ENCODE data around the gene MAB21L3.

DNA sequence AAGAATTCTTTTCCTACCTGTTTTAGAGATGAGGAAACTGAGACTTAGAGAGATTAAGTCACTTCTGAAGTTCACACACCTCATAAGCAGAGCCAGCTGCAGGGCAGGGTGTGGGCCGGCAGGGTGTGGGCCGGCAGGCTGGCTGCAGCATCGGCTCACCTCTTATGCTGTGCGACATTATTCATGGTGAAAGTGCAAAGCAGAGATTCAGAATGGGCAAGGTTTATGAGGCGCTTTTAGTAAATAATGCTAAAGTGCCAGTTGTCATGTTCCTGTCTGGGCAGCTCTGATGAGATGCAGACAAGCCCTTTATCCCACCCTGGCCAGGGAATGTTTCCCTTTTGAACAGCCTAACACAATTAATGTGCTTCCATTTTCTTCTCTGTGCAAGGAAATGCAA, 14.6 kb downstream of the MAB21L3 start:
- TF ChIP-seq NFRKB (IDR thresholded peaks at IDR 0.05) (no peak), LEF1 (IDR thresholded peaks at IDR 0.05; ENCODE audit: borderline replicate concordance) (no peak), CTBP1 (IDR thresholded peaks at IDR 0.05; ENCODE audit: borderline replicate concordance) (no peak), FOXM1 (IDR thresholded peaks at IDR 0.05; ENCODE audit: borderline replicate concordance) (no peak), SUZ12 (IDR thresholded peaks at IDR 0.05) (no peak), FOXA1 (IDR thresholded peaks at IDR 0.05) (no peak), ZNF384 (IDR thresholded peaks at IDR 0.05) (no peak), ELF4 (IDR thresholded peaks at IDR 0.05) (no peak)
- TF ChIP-seq, protein P1, sequence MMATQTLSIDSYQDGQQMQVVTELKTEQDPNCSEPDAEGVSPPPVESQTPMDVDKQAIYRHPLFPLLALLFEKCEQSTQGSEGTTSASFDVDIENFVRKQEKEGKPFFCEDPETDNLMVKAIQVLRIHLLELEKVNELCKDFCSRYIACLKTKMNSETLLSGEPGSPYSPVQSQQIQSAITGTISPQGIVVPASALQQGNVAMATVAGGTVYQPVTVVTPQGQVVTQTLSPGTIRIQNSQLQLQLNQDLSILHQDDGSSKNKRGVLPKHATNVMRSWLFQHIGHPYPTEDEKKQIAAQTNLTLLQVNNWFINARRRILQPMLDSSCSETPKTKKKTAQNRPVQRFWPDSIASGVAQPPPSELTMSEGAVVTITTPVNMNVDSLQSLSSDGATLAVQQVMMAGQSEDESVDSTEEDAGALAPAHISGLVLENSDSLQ (IDR thresholded peaks at IDR 0.05): no peak
